ENCODE measurements around the gene PDE3A. TPM values are rescaled to one million over a fixed set of nuclear protein-coding genes. Genes with fewer than 3 reads are reported as not detected.
A peak's percentile ranks its signal among the peaks of the same experiment; 100 is the strongest.

Gene PDE3A
- total and polyA plus RNA-seq, 4 donors: 1.5 to 15.8 (median 3.4) TPM

DNA sequence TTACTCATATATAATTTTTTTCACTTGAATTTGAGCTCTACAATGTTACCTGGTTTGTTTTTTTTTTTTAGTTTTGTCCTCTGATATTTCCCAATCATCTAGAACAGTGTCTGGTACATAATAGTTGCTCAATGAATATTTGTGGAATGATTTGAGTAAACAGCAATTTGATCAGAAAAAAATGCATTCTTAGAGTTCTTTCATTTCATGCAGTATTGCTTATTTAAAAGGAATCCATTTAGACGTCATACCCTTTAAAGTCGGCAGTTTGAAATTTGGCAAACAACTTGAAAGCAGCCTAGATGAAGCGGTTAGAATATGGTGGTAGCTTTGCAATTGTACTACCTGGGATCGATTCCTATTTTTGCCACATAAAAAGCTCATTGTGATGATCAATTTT lies 140.0 kb downstream of the PDE3A start:
- TF ChIP-seq, protein P1, sequence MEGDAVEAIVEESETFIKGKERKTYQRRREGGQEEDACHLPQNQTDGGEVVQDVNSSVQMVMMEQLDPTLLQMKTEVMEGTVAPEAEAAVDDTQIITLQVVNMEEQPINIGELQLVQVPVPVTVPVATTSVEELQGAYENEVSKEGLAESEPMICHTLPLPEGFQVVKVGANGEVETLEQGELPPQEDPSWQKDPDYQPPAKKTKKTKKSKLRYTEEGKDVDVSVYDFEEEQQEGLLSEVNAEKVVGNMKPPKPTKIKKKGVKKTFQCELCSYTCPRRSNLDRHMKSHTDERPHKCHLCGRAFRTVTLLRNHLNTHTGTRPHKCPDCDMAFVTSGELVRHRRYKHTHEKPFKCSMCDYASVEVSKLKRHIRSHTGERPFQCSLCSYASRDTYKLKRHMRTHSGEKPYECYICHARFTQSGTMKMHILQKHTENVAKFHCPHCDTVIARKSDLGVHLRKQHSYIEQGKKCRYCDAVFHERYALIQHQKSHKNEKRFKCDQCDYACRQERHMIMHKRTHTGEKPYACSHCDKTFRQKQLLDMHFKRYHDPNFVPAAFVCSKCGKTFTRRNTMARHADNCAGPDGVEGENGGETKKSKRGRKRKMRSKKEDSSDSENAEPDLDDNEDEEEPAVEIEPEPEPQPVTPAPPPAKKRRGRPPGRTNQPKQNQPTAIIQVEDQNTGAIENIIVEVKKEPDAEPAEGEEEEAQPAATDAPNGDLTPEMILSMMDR (IDR thresholded peaks at IDR 0.05; ENCODE audit: control extremely low read depth, extremely low read depth): no peak
- H3K9ac ChIP-seq (ENCODE audit: insufficient read depth in 1 of 2, low read length in 2 of 2): no peak overlapping the region
- DNase-seq (no peak), ATAC-seq (ENCODE audit: insufficient read depth, low FRiP score) (no peak)
- H3K36me3 ChIP-seq (ENCODE audit: control insufficient read depth in 4 of 4, insufficient read depth in 4 of 4, low read length in 4 of 4): no peaks in the 10 kb centered on the region
- no peak overlapping the region for H3K4me3 ChIP-seq
- no peaks in the 10 kb centered on the region for H3K9me3 ChIP-seq (ENCODE audit: control insufficient read depth in 4 of 4, insufficient read depth in 3 of 4, low read length in 3 of 4)
- WGBS, 2 donors: 82 to 88% methylated on average over 4 of the region's 4 CpGs
- no peaks in the 10 kb centered on the region for H3K27me3 ChIP-seq (ENCODE audit: control insufficient read depth in 3 of 3, insufficient read depth in 3 of 3, low read length in 2 of 3)
- H3K27ac ChIP-seq (ENCODE audit: low read depth in 1 of 2, low read length in 1 of 2): no peak overlapping the region
- H3K4me1 ChIP-seq (ENCODE audit: control insufficient read depth in 5 of 5, insufficient read depth in 5 of 5, low read length in 5 of 5): peaks cover 0 to 25% (median 0%) of the 10 kb centered on the region in 5 donors

DNA sequence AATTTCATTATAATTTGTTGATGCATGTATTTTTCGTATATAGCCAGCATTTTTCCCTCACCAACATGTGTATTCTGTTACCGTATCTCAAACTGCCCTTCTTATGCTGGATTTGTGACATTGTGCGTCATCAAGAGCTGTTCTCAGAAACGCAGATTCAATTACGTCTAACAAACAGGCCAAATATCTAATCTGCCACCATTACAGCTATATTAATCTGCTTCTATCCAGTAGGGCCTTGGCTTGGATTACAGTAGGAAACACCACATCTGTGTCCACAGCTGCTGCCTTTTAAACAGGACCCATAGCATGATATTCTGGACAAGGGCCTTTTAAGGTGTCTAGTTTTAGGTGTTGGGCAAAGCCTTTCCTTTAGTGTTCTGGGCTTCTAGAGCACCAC lies 140.6 kb downstream of the PDE3A start:
- TF ChIP-seq, protein P1 (IDR thresholded peaks at IDR 0.05; ENCODE audit: control extremely low read depth, extremely low read depth): no peak
- Histone ChIP-seq H3K9me3 (ENCODE audit: control insufficient read depth in 4 of 4, insufficient read depth in 3 of 4, low read length in 3 of 4) (no peaks in the 10 kb centered on the region), H3K27me3 (ENCODE audit: control insufficient read depth in 3 of 3, insufficient read depth in 3 of 3, low read length in 2 of 3) (no peaks in the 10 kb centered on the region), H3K4me1 (ENCODE audit: control insufficient read depth in 5 of 5, insufficient read depth in 5 of 5, low read length in 5 of 5) (peaks cover 0 to 25% (median 0%) of the 10 kb centered on the region in 5 donors), H3K4me3 (no peak overlapping the region), H3K27ac (ENCODE audit: low read depth in 1 of 2, low read length in 1 of 2) (peak overlapping the region in 1 of 2 donors; percentile 33), H3K9ac (ENCODE audit: insufficient read depth in 1 of 2, low read length in 2 of 2) (no peak overlapping the region), H3K36me3 (ENCODE audit: control insufficient read depth in 4 of 4, insufficient read depth in 4 of 4, low read length in 4 of 4) (no peaks in the 10 kb centered on the region)
- DNase-seq (no peak), ATAC-seq (ENCODE audit: insufficient read depth, low FRiP score) (no peak)
- 93 to 96% methylated on average over 5 of the region's 5 CpGs for WGBS, 2 donors

DNA sequence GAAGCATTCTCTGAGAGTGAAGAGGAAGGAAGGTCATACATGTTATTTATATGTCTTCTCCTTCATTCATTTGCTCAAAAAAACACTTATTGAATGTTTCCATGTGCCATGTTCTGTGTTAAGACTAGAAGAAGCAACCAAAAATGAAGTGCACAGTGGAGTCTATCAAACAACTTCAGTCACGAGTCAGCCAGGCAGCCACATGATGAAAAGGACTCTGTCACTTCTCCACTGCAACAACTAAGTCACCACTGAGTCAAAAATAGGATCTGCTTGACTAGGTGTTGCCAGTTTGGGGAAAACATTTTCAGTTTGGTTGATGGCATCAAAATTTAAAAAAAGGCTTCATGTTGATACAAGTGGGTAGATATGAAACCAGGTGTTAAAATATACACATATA lies 142.5 kb downstream of the PDE3A start:
- 79 to 86% methylated on average over 1 of the region's 1 CpG for WGBS, 2 donors
- H3K9ac ChIP-seq (ENCODE audit: insufficient read depth in 1 of 2, low read length in 2 of 2): no peak overlapping the region
- no peaks in the 10 kb centered on the region for H3K36me3 ChIP-seq (ENCODE audit: control insufficient read depth in 4 of 4, insufficient read depth in 4 of 4, low read length in 4 of 4)
- DNase-seq (no peak), ATAC-seq (ENCODE audit: insufficient read depth, low FRiP score) (no peak)
- TF ChIP-seq, protein P1 (IDR thresholded peaks at IDR 0.05; ENCODE audit: control extremely low read depth, extremely low read depth): no peak
- no peaks in the 10 kb centered on the region for H3K27me3 ChIP-seq (ENCODE audit: control insufficient read depth in 3 of 3, insufficient read depth in 3 of 3, low read length in 2 of 3)
- H3K27ac ChIP-seq (ENCODE audit: low read depth in 1 of 2, low read length in 1 of 2): peak overlapping the region in 1 of 2 donors; percentile 45
- peaks cover 0 to 17% (median 0%) of the 10 kb centered on the region in 5 donors for H3K4me1 ChIP-seq (ENCODE audit: control insufficient read depth in 5 of 5, insufficient read depth in 5 of 5, low read length in 5 of 5)
- H3K9me3 ChIP-seq (ENCODE audit: control insufficient read depth in 4 of 4, insufficient read depth in 3 of 4, low read length in 3 of 4): no peaks in the 10 kb centered on the region
- no peak overlapping the region for H3K4me3 ChIP-seq

DNA sequence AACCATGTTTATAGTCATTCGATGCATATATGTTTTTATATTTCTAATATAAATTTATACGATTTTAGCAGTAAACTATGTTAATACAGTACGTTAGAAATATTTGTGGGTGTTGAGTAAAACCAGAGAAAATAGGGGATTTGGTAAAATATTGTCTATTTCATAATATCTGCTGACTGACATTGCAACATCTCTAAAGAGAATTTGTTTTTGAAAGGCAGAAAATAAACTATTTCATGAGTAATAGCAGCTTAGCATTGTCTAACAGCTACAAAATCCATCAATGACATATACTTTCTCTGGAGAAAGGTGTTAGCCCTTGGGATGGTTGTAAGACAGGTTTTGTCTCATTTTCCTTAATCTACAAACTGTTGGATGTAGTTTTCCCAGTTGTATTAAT lies 144.9 kb downstream of the PDE3A start:
- DNase-seq: no peak
- H3K27ac ChIP-seq (ENCODE audit: low read depth in 1 of 2, low read length in 1 of 2): no peak overlapping the region
- H3K36me3 ChIP-seq (ENCODE audit: control insufficient read depth in 4 of 4, insufficient read depth in 4 of 4, low read length in 4 of 4): no peaks in the 10 kb centered on the region
- TF ChIP-seq, protein P1 (IDR thresholded peaks at IDR 0.05; ENCODE audit: control extremely low read depth, extremely low read depth): no peak
- no peak overlapping the region for H3K9ac ChIP-seq (ENCODE audit: insufficient read depth in 1 of 2, low read length in 2 of 2)
- H3K4me1 ChIP-seq (ENCODE audit: control insufficient read depth in 5 of 5, insufficient read depth in 5 of 5, low read length in 5 of 5): peaks cover 0 to 19% (median 0%) of the 10 kb centered on the region in 5 donors
- 68 to 74% methylated on average over 3 of the region's 3 CpGs for WGBS, 2 donors
- no peaks in the 10 kb centered on the region for H3K27me3 ChIP-seq (ENCODE audit: control insufficient read depth in 3 of 3, insufficient read depth in 3 of 3, low read length in 2 of 3)
- H3K9me3 ChIP-seq (ENCODE audit: control insufficient read depth in 4 of 4, insufficient read depth in 3 of 4, low read length in 3 of 4): no peaks in the 10 kb centered on the region
- ATAC-seq (ENCODE audit: insufficient read depth, low FRiP score): no peak
- no peak overlapping the region for H3K4me3 ChIP-seq

Data from lung (tissue), 12 donors.